Fibroblast of the aortic adventitia (primary cell): Measurements from ENCODE around the gene VTA1. TPM values are rescaled to one million over a fixed set of nuclear protein-coding genes. Genes with fewer than 3 reads are reported as not detected.
"Not testable (repeated sequence)": the region's sequence is repeated elsewhere in the genome, so short reads cannot be mapped to it uniquely, and the experiment has no call there.

Experiments used
- DNase-seq: peaks from one replicate; pipeline ENCODE4 v3.0.0-alpha.2; 2010; ENCODE audit warnings: low read depth
- H3K4me3 ChIP-seq: 2 replicates; pipeline ENCODE4 v1.5.1; 2011; ENCODE audit warnings: low read depth, mild to moderate bottlenecking, control low read depth, low read length, moderate library complexity
- CTCF ChIP-seq: IDR thresholded peaks from 2 replicates; pipeline ENCODE4 v1.5.1; 2011; ENCODE audit warnings: mild to moderate bottlenecking, low read length, control low read depth, inconsistent platforms; ENCODE audit not compliant: insufficient read depth
- total RNA-seq: library from RNA; depleted of rRNA; stranded (reverse); fragments of >200 nt; gene quantifications from 2 replicates; pipeline ENCODE4 v1.2.3, GENCODE V29; 2012; ENCODE audit warnings: low replicate concordance

Gene VTA1
- total RNA-seq, 1 donor = 95.2 TPM

DNA sequence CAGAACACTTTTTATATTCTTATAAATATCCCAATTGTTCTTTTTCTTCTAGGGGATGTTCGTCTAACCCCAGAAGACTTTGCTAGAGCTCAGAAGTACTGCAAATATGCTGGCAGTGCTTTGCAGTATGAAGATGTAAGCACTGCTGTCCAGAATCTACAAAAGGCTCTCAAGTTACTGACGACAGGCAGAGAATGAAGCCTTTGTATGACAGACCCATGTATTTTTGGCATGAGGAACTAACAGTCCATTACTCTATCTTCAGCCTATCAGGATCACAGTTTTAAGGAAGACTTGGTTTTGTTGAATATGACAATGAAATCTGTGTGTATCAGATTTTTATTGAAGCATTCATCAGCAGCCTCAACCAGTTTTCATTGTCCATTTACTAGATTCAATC is 71.4 kb downstream of the VTA1 start:
- H3K4me3 ChIP-seq = no peak overlapping the region
- no peak for DNase-seq
- no peak for TF ChIP-seq CTCF

DNA sequence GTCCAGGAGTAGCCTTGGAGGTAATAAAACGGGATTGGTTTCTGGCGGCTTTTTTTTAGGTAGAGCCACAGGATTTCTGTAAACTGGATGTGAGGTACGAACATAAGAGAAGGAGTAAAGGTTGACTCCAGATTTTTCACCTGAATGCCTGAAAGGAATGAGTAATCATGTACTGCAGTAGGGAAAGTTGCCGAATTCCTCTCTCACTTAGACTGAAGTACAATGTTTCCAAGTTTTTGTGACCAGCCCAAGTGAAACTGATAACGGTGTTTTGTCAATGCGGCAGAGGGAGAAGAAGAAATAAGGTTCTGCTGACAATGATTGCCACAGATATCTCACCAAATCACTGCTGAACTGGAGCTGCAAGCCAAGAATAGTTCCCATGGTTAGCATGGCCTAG is 75.0 kb downstream of the VTA1 start:
- TF ChIP-seq CTCF = no peak
- DNase-seq = no peak
- H3K4me3 ChIP-seq = no peak overlapping the region

GRCh38 chr6:142223938-142224337 is 76.9 kb downstream of the VTA1 start:
- no peak for TF ChIP-seq CTCF
- DNase-seq = no peak
- no peak overlapping the region for H3K4me3 ChIP-seq

DNA sequence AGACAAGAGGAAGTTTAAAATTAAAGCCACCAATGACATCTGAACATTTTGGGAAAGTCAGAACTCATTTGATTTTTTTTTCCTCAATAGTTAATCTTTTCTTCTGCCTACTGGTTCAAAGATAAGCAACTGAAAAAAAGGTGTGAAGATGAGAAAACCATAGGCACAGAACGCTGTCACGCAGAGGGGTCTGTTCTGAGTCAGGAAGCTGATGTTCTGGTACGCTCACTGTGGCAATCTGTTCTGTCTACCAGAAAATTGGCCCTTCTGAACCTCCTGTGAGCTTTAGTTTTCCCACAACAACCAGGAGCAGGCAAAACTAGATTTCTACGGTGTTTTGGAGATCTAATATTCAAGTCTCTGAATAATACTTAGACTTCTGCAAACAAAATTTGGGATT is 78.1 kb downstream of the VTA1 start:
- no peak for TF ChIP-seq CTCF
- H3K4me3 ChIP-seq = no peak overlapping the region
- DNase-seq = no peak

- TF ChIP-seq CTCF = no peak
- no peak overlapping the region for H3K4me3 ChIP-seq
- DNase-seq = no peak
Measured at GRCh38 chr6:142225552-142225951, 78.5 kb downstream of the VTA1 start.

GRCh38 chr6:142226731-142227130 is 79.7 kb downstream of the VTA1 start:
- DNase-seq = no peak
- no peak overlapping the region for H3K4me3 ChIP-seq
- no peak for TF ChIP-seq CTCF

DNA sequence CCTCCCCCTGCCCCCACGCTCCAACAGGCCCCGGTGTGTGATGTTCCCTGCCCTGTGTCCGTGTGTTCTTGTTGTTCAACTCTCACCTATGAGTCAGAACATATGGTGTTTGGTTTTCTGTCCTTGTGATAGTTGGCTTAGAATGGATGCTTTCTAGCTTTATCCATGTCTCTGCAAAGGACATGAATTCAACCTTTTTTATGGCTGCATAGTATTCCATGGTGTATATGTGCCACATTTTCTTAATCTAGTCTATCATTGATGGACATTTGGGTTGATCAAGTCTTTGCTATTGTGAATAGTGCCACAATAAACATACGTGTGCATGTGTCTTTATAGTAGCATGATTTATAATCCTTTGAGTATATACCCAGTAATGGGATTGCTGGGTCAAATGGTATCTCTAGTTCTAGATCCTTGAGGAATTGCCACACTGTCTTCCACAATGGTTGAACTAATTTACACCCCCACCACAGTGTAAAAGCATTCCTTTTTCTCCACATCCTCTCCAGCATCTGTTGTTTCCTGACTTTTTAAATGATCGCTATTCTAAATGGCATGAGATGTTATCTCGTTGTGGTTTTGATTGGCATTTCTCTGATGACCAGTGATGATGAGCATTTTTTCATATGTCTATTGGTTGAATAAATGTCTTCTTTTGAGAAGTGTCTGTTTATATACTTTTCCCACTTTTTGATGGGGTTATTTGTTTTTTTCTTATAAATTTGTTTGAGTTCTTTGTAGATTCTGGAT is 82.6 kb downstream of the VTA1 start:
- DNase-seq = not testable (repeated sequence)

GRCh38 chr6:142232206-142233044 is 85.4 kb downstream of the VTA1 start:
- DNase-seq, H3K4me3 ChIP-seq: not testable (repeated sequence)

More for the DNA sequence above, 82.6 kb downstream of the VTA1 start:
- H3K4me3 ChIP-seq = not testable (repeated sequence)
